GM21367 (cell line): ENCODE data around the gene FAM107B.
"Not testable (repeated sequence)": the region's sequence is repeated elsewhere in the genome, so short reads cannot be mapped to it uniquely, and the experiment has no call there.

Source experiments
- ATAC-seq: cut with Tn5 transposase; IDR thresholded peaks from one replicate; pipeline ENCODE4 v1.9.1; 2021; ENCODE audit not compliant: unreplicated experiment

Gene FAM107B

GRCh38 chr10:14774797-14775196 lies at the start of gene FAM107B:
TSS of gene FAM107B (minus strand) at chr10:14774897. CDS start at chr10:14774663, 234 bp downstream.
- ATAC-seq = no peak

GRCh38 chr10:14823966-14824365 lies 49.3 kb upstream of the FAM107B start:
- no peak for ATAC-seq

GRCh38 chr10:14822879-14823755 lies 48.4 kb upstream of the FAM107B start:
- ATAC-seq = no peak

- no peak for ATAC-seq
Measured at GRCh38 chr10:14821635-14822375, 47.1 kb upstream of the FAM107B start.

GRCh38 chr10:14820775-14821154 lies 46.1 kb upstream of the FAM107B start:
- no peak for ATAC-seq

GRCh38 chr10:14820010-14820774 lies 45.5 kb upstream of the FAM107B start:
- ATAC-seq = no peak

- not testable (repeated sequence) for ATAC-seq
Measured at GRCh38 chr10:14816717-14817116, 42.0 kb upstream of the FAM107B start.

- ATAC-seq = no peak
Measured at GRCh38 chr10:14815681-14816080, 41.0 kb upstream of the FAM107B start.

- no peak for ATAC-seq
Measured at GRCh38 chr10:14812271-14812670, 37.6 kb upstream of the FAM107B start.

GRCh38 chr10:14810969-14811953 lies 36.6 kb upstream of the FAM107B start:
- ATAC-seq = no peak

- no peak for ATAC-seq
Measured at GRCh38 chr10:14806318-14806717, 31.6 kb upstream of the FAM107B start.

- ATAC-seq = no peak
Measured at GRCh38 chr10:14803827-14804226, 29.1 kb upstream of the FAM107B start.

- no peak for ATAC-seq
Measured at GRCh38 chr10:14801723-14802122, 27.0 kb upstream of the FAM107B start.

GRCh38 chr10:14800397-14800796 lies 25.7 kb upstream of the FAM107B start:
- ATAC-seq = no peak

- no peak for ATAC-seq
Measured at GRCh38 chr10:14798636-14799035, 23.9 kb upstream of the FAM107B start.

- no peak for ATAC-seq
Measured at GRCh38 chr10:14787938-14788337, 13.2 kb upstream of the FAM107B start.

- ATAC-seq = no peak
Measured at GRCh38 chr10:14784459-14785055, 9.9 kb upstream of the FAM107B start.

GRCh38 chr10:14782691-14783363 lies 8.1 kb upstream of the FAM107B start:
- ATAC-seq = no peak

- ATAC-seq = no peak
Measured at GRCh38 chr10:14781763-14782162, 7.1 kb upstream of the FAM107B start.
